Measurements from ENCODE around the gene ICAM2.

GRCh38 chr17:64005734-64006167 is 14.7 kb downstream of the ICAM2 start:
- TF ChIP-seq, protein P1, sequence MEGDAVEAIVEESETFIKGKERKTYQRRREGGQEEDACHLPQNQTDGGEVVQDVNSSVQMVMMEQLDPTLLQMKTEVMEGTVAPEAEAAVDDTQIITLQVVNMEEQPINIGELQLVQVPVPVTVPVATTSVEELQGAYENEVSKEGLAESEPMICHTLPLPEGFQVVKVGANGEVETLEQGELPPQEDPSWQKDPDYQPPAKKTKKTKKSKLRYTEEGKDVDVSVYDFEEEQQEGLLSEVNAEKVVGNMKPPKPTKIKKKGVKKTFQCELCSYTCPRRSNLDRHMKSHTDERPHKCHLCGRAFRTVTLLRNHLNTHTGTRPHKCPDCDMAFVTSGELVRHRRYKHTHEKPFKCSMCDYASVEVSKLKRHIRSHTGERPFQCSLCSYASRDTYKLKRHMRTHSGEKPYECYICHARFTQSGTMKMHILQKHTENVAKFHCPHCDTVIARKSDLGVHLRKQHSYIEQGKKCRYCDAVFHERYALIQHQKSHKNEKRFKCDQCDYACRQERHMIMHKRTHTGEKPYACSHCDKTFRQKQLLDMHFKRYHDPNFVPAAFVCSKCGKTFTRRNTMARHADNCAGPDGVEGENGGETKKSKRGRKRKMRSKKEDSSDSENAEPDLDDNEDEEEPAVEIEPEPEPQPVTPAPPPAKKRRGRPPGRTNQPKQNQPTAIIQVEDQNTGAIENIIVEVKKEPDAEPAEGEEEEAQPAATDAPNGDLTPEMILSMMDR (IDR thresholded peaks at IDR 0.05; ENCODE audit: low read depth, low read length, poor library complexity, severe bottlenecking), result no peak
- TF ChIP-seq EZH2phosphoT487 (IDR thresholded peaks at IDR 0.05; ENCODE audit: borderline replicate concordance, low read length), result no peak
